Measurements from ENCODE around the gene LRRC43.

LRRC43 gene

DNA sequence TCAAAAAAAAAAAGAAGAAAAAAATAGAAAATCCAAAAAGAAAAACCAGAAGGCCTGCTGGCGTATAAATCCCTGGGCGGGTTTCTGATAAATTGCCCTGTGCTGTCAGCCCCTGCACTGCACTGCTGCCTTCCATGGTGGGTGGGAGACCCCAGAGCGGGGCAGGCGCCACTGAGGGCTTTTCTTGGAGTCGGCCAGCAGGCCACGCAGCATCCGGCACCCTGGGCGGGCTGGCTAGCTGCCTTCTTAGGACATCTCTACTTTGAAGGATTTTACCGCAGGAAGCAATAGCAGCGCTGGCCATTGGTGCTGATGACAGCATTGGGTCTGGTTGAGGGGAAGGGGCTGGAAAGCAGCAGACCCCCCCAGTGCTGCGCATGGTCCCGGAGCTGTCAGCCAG, 38.0 kb upstream of the LRRC43 start:
- no peak overlapping the region for H3K4me3 ChIP-seq (ENCODE audit: low read depth, low read length)
- no peak for TF ChIP-seq CTCF (IDR thresholded peaks at IDR 0.05; ENCODE audit: low read depth, low read length)
- no peak for DNase-seq (ENCODE audit: low read depth, low spot score)
- in situ Hi-C loops (cut with HindIII; ENCODE audit: low sequenced_read_pairs), result no loop called here

- DNase-seq (ENCODE audit: low read depth, low spot score), result no peak
- TF ChIP-seq CTCF (IDR thresholded peaks at IDR 0.05; ENCODE audit: low read depth, low read length), result no peak
- no peak overlapping the region for H3K4me3 ChIP-seq (ENCODE audit: low read depth, low read length)
- in situ Hi-C loops (cut with HindIII; ENCODE audit: low sequenced_read_pairs), result no loop called here
These were observed 37.2 kb upstream of the LRRC43 start for GRCh38 chr12:122145505-122146330.

DNA sequence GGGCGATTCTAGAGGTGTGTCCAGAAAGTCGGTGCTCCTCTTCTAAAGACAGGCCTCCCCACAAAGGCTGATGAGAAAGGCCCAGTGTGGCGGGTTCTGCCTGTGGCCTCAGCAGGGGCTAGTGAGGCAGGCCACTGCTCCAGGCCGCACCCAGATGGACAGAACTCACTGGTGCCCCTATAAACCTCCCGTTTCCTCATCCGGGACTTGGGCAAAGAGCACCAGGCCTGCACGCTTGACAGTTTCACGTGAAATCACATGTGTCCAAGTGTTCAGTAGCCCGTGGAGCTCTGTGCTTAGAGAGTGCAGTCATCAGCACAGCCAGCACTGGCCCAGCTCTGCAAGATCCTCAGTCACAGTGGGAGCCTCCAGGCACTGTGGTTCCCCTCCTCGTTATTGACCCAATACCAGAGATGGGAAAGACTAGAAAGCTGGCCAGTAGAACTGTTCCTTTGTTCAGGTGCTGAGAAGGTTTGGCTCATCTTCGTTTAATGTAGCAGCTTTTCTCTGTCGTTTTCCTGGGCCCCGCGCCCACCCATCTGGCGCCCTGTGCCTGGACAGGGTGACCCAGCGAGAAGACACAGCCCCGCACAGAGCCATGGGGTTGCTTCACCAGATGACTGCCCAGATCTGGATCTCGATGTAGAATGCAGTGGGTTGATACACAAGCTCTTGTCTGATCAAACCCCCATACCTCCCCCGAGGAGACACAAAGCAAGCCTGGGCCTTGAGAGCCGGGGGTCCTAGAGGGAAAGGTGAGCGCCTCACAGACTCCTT, 35.2 kb upstream of the LRRC43 start:
- no peak for TF ChIP-seq CTCF (IDR thresholded peaks at IDR 0.05; ENCODE audit: low read depth, low read length)
- DNase-seq (ENCODE audit: low read depth, low spot score), result no peak
- H3K4me3 ChIP-seq (ENCODE audit: low read depth, low read length), result no peak overlapping the region
- in situ Hi-C loops (cut with HindIII; ENCODE audit: low sequenced_read_pairs), result no loop called here

DNA sequence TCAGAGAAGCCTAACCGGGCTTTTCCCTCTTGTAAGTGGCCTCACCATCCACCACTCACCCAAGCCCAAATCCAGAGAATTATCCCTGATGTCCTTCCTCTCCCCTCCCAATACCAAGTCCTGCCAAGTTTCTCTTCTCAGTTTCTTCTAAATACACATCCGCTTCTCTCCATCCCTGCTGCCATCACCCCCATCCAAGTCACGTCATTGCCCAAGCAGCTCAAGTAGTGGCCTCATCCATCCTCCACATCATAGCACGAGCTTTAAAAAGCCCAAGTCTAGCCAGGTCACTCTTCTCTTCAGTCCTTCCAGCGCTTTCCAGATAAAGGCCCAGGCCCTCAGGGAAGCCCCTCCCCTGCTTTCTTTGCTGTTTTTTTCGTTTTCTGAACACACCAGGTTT, 34.3 kb upstream of the LRRC43 start:
- in situ Hi-C loops (cut with HindIII; ENCODE audit: low sequenced_read_pairs), result no loop called here
- DNase-seq (ENCODE audit: low read depth, low spot score), result no peak
- no peak for TF ChIP-seq CTCF (IDR thresholded peaks at IDR 0.05; ENCODE audit: low read depth, low read length)
- no peak overlapping the region for H3K4me3 ChIP-seq (ENCODE audit: low read depth, low read length)

GRCh38 chr12:122150127-122150681, 32.7 kb upstream of the LRRC43 start:
- no peak overlapping the region for H3K4me3 ChIP-seq (ENCODE audit: low read depth, low read length)
- in situ Hi-C loops (cut with HindIII; ENCODE audit: low sequenced_read_pairs), result no loop called here
- no peak for DNase-seq (ENCODE audit: low read depth, low spot score)
- TF ChIP-seq CTCF (IDR thresholded peaks at IDR 0.05; ENCODE audit: low read depth, low read length), result no peak

- no peak overlapping the region for H3K4me3 ChIP-seq (ENCODE audit: low read depth, low read length)
- DNase-seq (ENCODE audit: low read depth, low spot score), result no peak
- TF ChIP-seq CTCF (IDR thresholded peaks at IDR 0.05; ENCODE audit: low read depth, low read length), result no peak
- in situ Hi-C loops (cut with HindIII; ENCODE audit: low sequenced_read_pairs), result no loop called here
These were observed 30.2 kb upstream of the LRRC43 start for GRCh38 chr12:122152754-122153153.
